ENCODE results near the gene CCDC137. TPM values are rescaled to one million over a fixed set of nuclear protein-coding genes. Genes with fewer than 3 reads are reported as not detected.

Gene CCDC137
- total and polyA plus RNA-seq, 2 of the 13 experiments (the other 11 are each of a cell fraction or from before 2014, with no cell fraction given) = 14.6 to 39.1 TPM

GRCh38 chr17:81621494-81622130 lies 44.9 kb upstream of the CCDC137 start:
- 0 out of 2 replicates have a peak, but pooled peaks have one; percentile 25 for TF ChIP-seq ZBTB38 (CRISPR knock-in tag; IDR thresholded peaks at IDR 0.05)
- TF ChIP-seq MAX (IDR thresholded peaks at IDR 0.05) = no peak
- 91% methylated on average over 11 of the region's 11 CpGs for WGBS (ENCODE audit: low lambda C conversion rate)
- ChIA-PET POLR2A (no interaction called here), CTCF (ENCODE audit: low intra/inter-chr PET ratio, low total read pairs) (no interaction called here)
- Histone ChIP-seq H2AFZ (ENCODE audit: low read length) (no peak overlapping the region), H3K4me2 (ENCODE audit: low read depth, low read length) (no peak overlapping the region), H3K79me2 (ENCODE audit: insufficient read depth, low read length) (peaks cover 11% of the 10 kb centered on the region), H3K36me3 (replicated peaks in 1 of 2; ENCODE audit: control insufficient read depth in 1 of 2, insufficient read depth in 2 of 2, low read length in 2 of 2) (peaks cover 35 to 74% of the 10 kb centered on the region in 2 experiments), H3K9ac (ENCODE audit: insufficient read depth, low read depth, low read length) (no peak overlapping the region), H3K4me3 (replicated peaks in 1 of 3; ENCODE audit: insufficient read depth in 1 of 3, low read depth in 2 of 3, low read length in 3 of 3) (no peak overlapping the region), H4K20me1 (ENCODE audit: insufficient read depth, low read length) (peaks cover 4% of the 10 kb centered on the region; the same call in 1 of the 2 replicates), H3K27ac (ENCODE audit: extremely low read length, insufficient read depth, low read length) (no peak overlapping the region), H3K27me3 (ENCODE audit: control insufficient read depth in 1 of 2, insufficient read depth in 2 of 2, low read length in 2 of 2) (no peaks in the 10 kb centered on the region), H3K4me1 (ENCODE audit: insufficient read depth, low read length) (no peaks in the 10 kb centered on the region), H3K9me3 (ENCODE audit: low read length) (no peaks in the 10 kb centered on the region)
- no peak for DNase-seq (ENCODE audit: low spot score)
- peak; percentile 31; the same call in 1 of the 3 replicates for ATAC-seq
- in situ Hi-C loops (cut with HindIII; ENCODE audit: extremely low pct_ligation_motif_present, low pct_unique_long_range_greater_than_20kb) (no loop called here), intact Hi-C loops (cut with micrococcal nuclease; ENCODE audit: unreplicated experiment) (no loop called here)
- BruUV-seq (replicated peaks) = TSS peak; percentile 21
- no peak for FAIRE-seq

DNA sequence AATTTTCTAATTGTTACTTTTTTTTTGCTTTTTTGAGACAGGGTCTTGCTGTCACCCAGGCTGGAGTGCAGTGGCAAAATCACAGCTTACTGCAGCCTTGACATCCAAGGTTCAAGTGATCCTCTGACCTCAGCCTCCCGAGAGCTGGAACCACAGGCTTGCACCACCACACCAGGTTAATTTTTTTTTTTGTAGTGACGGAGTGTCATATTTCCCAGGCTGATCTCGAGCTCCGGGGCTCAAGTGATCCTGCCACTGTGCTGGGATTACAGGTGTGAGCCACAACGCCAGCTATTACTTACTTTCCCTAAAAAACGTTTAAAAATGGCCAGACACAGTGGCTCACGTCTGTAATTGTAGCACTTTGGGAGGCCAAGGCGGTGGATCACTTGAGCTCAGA lies 36.3 kb upstream of the CCDC137 start:
- peaks cover 12 to 49% of the 10 kb centered on the region in 2 experiments for H3K36me3 ChIP-seq (replicated peaks in 1 of 2; ENCODE audit: control insufficient read depth in 1 of 2, insufficient read depth in 2 of 2, low read length in 2 of 2)
- POLR2A ChIA-PET = no interaction called here
- peaks cover 7% of the 10 kb centered on the region for H4K20me1 ChIP-seq (ENCODE audit: insufficient read depth, low read length)
- no peaks in the 10 kb centered on the region for H3K9me3 ChIP-seq (ENCODE audit: low read length)
- ATAC-seq (no peak), DNase-seq (ENCODE audit: low spot score) (no peak), FAIRE-seq (no peak)
- no peak overlapping the region for H3K27ac ChIP-seq (ENCODE audit: extremely low read length, insufficient read depth, low read length)
- no peaks in the 10 kb centered on the region for H3K27me3 ChIP-seq (ENCODE audit: control insufficient read depth in 1 of 2, insufficient read depth in 2 of 2, low read length in 2 of 2)
- H3K9ac ChIP-seq (ENCODE audit: insufficient read depth, low read depth, low read length) = no peak overlapping the region
- CTCF ChIA-PET (ENCODE audit: low intra/inter-chr PET ratio, low total read pairs) = no interaction called here
- no TSS peak for BruUV-seq (replicated peaks)
- H2AFZ ChIP-seq (ENCODE audit: low read length) = no peak overlapping the region
- H3K4me3 ChIP-seq (replicated peaks in 1 of 3; ENCODE audit: insufficient read depth in 1 of 3, low read depth in 2 of 3, low read length in 3 of 3) = no peak overlapping the region
- H3K4me2 ChIP-seq (ENCODE audit: low read depth, low read length) = no peak overlapping the region
- 90% methylated on average over 8 of the region's 8 CpGs for WGBS (ENCODE audit: low lambda C conversion rate)
- H3K79me2 ChIP-seq (ENCODE audit: insufficient read depth, low read length) = peaks cover 25% of the 10 kb centered on the region
- peaks cover 22% of the 10 kb centered on the region for H3K4me1 ChIP-seq (ENCODE audit: insufficient read depth, low read length)
- no peak for TF ChIP-seq ZNF597 (CRISPR knock-in tag; IDR thresholded peaks at IDR 0.05)
- TF ChIP-seq ZNF337 (CRISPR knock-in tag; IDR thresholded peaks at IDR 0.05; ENCODE audit: borderline replicate concordance, low read depth) = no peak
- no peak for TF ChIP-seq ZFY (CRISPR knock-in tag; IDR thresholded peaks at IDR 0.05)
- no peak for TF ChIP-seq ZNF749 (CRISPR knock-in tag; IDR thresholded peaks at IDR 0.05; ENCODE audit: borderline replicate concordance)
- no peak for TF ChIP-seq RFXANK (CRISPR knock-in tag; IDR thresholded peaks at IDR 0.05)
- no peak for TF ChIP-seq SSRP1 (CRISPR knock-in tag; IDR thresholded peaks at IDR 0.05)
- no peak for TF ChIP-seq NAIF1 (CRISPR knock-in tag; IDR thresholded peaks at IDR 0.05; ENCODE audit: borderline replicate concordance)
- no peak for TF ChIP-seq HMG20A (CRISPR knock-in tag; IDR thresholded peaks at IDR 0.05; ENCODE audit: borderline replicate concordance)
- no peak for TF ChIP-seq ZNF431 (CRISPR knock-in tag; IDR thresholded peaks at IDR 0.05; ENCODE audit: borderline replicate concordance, low read depth)
- TF ChIP-seq RARA (CRISPR knock-in tag; IDR thresholded peaks at IDR 0.05) = no peak
- TF ChIP-seq ZBTB3 (CRISPR knock-in tag; IDR thresholded peaks at IDR 0.05; ENCODE audit: borderline replicate concordance, low read depth) = no peak
- no peak for TF ChIP-seq TEAD3 (CRISPR knock-in tag; optimal IDR thresholded peaks at IDR 0.05; ENCODE audit: borderline replicate concordance)
- no peak for TF ChIP-seq NFATC3 (CRISPR knock-in tag; IDR thresholded peaks at IDR 0.05)
- intact Hi-C loops (cut with micrococcal nuclease; ENCODE audit: unreplicated experiment) = no loop called here
- in situ Hi-C loops (cut with HindIII; ENCODE audit: extremely low pct_ligation_motif_present, low pct_unique_long_range_greater_than_20kb) = no loop called here
